Thyroid gland (tissue), 4 donors: ENCODE measurements around the gene DNM3.

Source experiments
- CTCF ChIP-seq, 6 experiments: fragments of 200-600 bp in 3 of 6; fragments of 450-650 bp in 3 of 6; sonication (generic) in 3 of 6; IDR thresholded peaks; one replicate each; pipeline ENCODE4 v1.5.1; 2016 to 2019; ENCODE audit warnings: antibody characterized with exemption in 6 of 6, mild to moderate bottlenecking in 2 of 6, inconsistent platforms in 1 of 6, moderate library complexity in 1 of 6
- POLR2A ChIP-seq, 2 donors: fragments of 450-650 bp; IDR thresholded peaks; one replicate each; pipeline ENCODE4 v1.6.1; 2017; ENCODE audit warnings: antibody characterized with exemption in 2 of 2, mild to moderate bottlenecking in 2 of 2, moderate library complexity in 1 of 2

- no peak for TF ChIP-seq CTCF (IDR thresholded peaks at IDR 0.05)
- no peak for TF ChIP-seq POLR2A (IDR thresholded peaks at IDR 0.05)
Measured at GRCh38 chr1:171940368-171940767, 99.1 kb downstream of the DNM3 start.
